Mucosa of descending colon (tissue), 3 donors: Measurements from ENCODE around the gene TFB1M. TPM values are rescaled to one million over a fixed set of nuclear protein-coding genes. Genes with fewer than 3 reads are reported as not detected.
"Not testable (repeated sequence)": the region's sequence is repeated elsewhere in the genome, so short reads cannot be mapped to it uniquely, and the experiment has no call there.

Source experiments
- ATAC-seq: fragments of 200-7000 bp; cut with Tn5 transposase; one replicate; pipeline ENCODE4 v1.9.1; 2020; ENCODE audit warnings: mild to moderate bottlenecking, moderate library complexity
- DNase-seq, 3 donors: peaks; one replicate each; pipeline ENCODE4 v3.0.0-alpha.2; 2020
- H3K36me3 ChIP-seq: fragments of 200-600 bp; one replicate; pipeline ENCODE4 v1.8.0; 2021; ENCODE audit warnings: low read depth, mild to moderate bottlenecking
- H3K4me1 ChIP-seq: fragments of 200-600 bp; one replicate; pipeline ENCODE4 v1.8.0; 2021; ENCODE audit warnings: low read depth, mild to moderate bottlenecking
- H3K4me3 ChIP-seq: fragments of 200-600 bp; one replicate; pipeline ENCODE4 v1.8.0; 2021; ENCODE audit warnings: mild to moderate bottlenecking
- H3K9me3 ChIP-seq: fragments of 200-600 bp; one replicate; pipeline ENCODE4 v1.8.0; 2021; ENCODE audit warnings: mild to moderate bottlenecking
- CTCF ChIP-seq: fragments of 200-600 bp; IDR thresholded peaks from one replicate; pipeline ENCODE4 v1.8.0; 2022; ENCODE audit warnings: antibody characterized with exemption, mild to moderate bottlenecking
- intact Hi-C, 2 donors: fragments of 100-400 bp; cut with DNase I in 1 of 2; cut with micrococcal nuclease in 1 of 2; formaldehyde crosslinking; loops; one replicate each; pipeline versions ENCODE4 v1.11.0 to v1.11.1; 2022; cut with DNase I, micrococcal nuclease
- total RNA-seq, 3 donors: library from RNA; stranded (reverse); fragmentation: NEBNext Ultra II Directional in 2 of 3; extraction: Animal tissue kit (Norgen Biotek cat#: 25700) in 2 of 3; gene quantifications; one replicate each; pipeline versions ENCODE4 v1.2.1 to v1.2.4, GENCODE V29; 2021 to 2023
- donor health status: DM: no; HTN: no; CAD: no; lungs with moderate emphysema.
- donor health status: DM: no; HTN: no; CAD: no.
- donor health status: DM: no; HTN: yes; CAD: no.

The TFB1M gene
- total RNA-seq, 3 donors from 2014 or later: 23.7 to 28.3 (median 26.5) TPM

- DNase-seq (no peak), ATAC-seq (no peak)
- Histone ChIP-seq H3K36me3 (no peaks in the 10 kb centered on the region), H3K9me3 (no peaks in the 10 kb centered on the region), H3K4me1 (no peaks in the 10 kb centered on the region), H3K4me3 (no peak overlapping the region)
- no peak for TF ChIP-seq CTCF
- intact Hi-C loops: no loop called here
These were observed 43.1 kb downstream of the TFB1M start for GRCh38 chr6:155271145-155271544.

- DNase-seq (no peak), ATAC-seq (no peak)
- Histone ChIP-seq H3K9me3 (no peaks in the 10 kb centered on the region), H3K4me1 (no peaks in the 10 kb centered on the region), H3K36me3 (no peaks in the 10 kb centered on the region), H3K4me3 (no peak overlapping the region)
- intact Hi-C loops: no loop called here
- no peak for TF ChIP-seq CTCF
These were observed 43.7 kb downstream of the TFB1M start for GRCh38 chr6:155270561-155271091.

- ATAC-seq: no peak
- DNase-seq: no peak
- H3K4me3 ChIP-seq: no peak overlapping the region
- intact Hi-C loops: no loop called here
- no peaks in the 10 kb centered on the region for H3K4me1 ChIP-seq
- H3K9me3 ChIP-seq: no peaks in the 10 kb centered on the region
- no peaks in the 10 kb centered on the region for H3K36me3 ChIP-seq
- TF ChIP-seq CTCF: no peak
These were observed 44.5 kb downstream of the TFB1M start for GRCh38 chr6:155269765-155270164.

- peak; percentile 36 for ATAC-seq
- H3K4me1 ChIP-seq, H3K9me3 ChIP-seq, DNase-seq, H3K36me3 ChIP-seq, H3K4me3 ChIP-seq, intact Hi-C loops: not testable (repeated sequence)
These were observed 46.0 kb downstream of the TFB1M start for GRCh38 chr6:155268088-155268867.

GRCh38 chr6:155267411-155267810 is 46.9 kb downstream of the TFB1M start:
- Histone ChIP-seq H3K4me3 (no peak overlapping the region), H3K9me3 (no peaks in the 10 kb centered on the region), H3K4me1 (no peaks in the 10 kb centered on the region), H3K36me3 (no peaks in the 10 kb centered on the region)
- no peak for TF ChIP-seq CTCF
- ATAC-seq: no peak
- no peak for DNase-seq
- intact Hi-C loops: no loop called here

- intact Hi-C loops: no loop called here
- no peak for TF ChIP-seq CTCF
- no peak for DNase-seq
- no peaks in the 10 kb centered on the region for H3K4me1 ChIP-seq
- no peak overlapping the region for H3K4me3 ChIP-seq
- H3K9me3 ChIP-seq: no peaks in the 10 kb centered on the region
- H3K36me3 ChIP-seq: no peaks in the 10 kb centered on the region
- ATAC-seq: no peak
These were observed 48.3 kb downstream of the TFB1M start for GRCh38 chr6:155265843-155266535.
